HEK293T (cell line): Measurements from ENCODE around the gene MROH7.

Experiments used
- BHLHE40 ChIP-seq: fragments of 450-650 bp; IDR thresholded peaks from 2 replicates; pipeline ENCODE4 v1.6.1; 2016; ENCODE audit warnings: mild to moderate bottlenecking, moderate library complexity, borderline replicate concordance
- ELF4 ChIP-seq: fragments of 450-650 bp; IDR thresholded peaks from 2 replicates; pipeline ENCODE4 v1.6.1; 2017; ENCODE audit warnings: antibody characterized with exemption
- L3MBTL2 ChIP-seq: fragments of 450-650 bp; conservative IDR thresholded peaks from 2 replicates; pipeline ENCODE4 v1.6.1; 2016; ENCODE audit warnings: mild to moderate bottlenecking

DNA sequence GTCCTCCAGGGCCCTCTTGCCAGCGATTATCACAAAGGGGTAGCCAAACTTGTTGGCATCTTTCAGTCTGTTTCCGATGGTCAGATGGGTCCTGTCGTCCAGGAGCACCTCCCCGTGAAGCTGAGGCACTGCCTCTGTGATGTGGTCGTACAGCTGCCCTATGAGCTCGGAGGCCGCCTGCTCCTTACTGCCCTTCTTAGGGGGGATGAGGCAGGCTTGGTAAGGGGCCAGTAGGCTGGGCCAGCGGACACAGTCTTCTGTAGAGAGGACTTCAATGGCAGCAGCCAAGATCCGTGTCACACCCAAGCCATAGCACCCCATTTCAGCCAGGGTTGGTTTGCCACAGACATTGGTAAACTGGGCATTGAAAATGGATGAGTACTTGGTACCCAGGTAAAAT lies 116.2 kb downstream of the MROH7 start:
- TF ChIP-seq BHLHE40 (no peak), L3MBTL2 (no peak), ELF4 (no peak)
